Transverse colon (tissue), 4 donors: ENCODE measurements around the gene SNTG2. TPM values are rescaled to one million over a fixed set of nuclear protein-coding genes. Genes with fewer than 3 reads are reported as not detected.

Source experiments
- DNase-seq: peaks from one replicate; pipeline ENCODE4 v3.0.0-alpha.2; 2019
- H3K27ac ChIP-seq, 4 donors: fragments of 200-600 bp; sonication (generic); 2 replicates each; pipeline ENCODE4 v1.5.1; 2016 to 2018; ENCODE audit warnings: inconsistent platforms in 4 of 4
- H3K27me3 ChIP-seq: fragments of 200-600 bp; sonication (generic); 2 replicates; pipeline ENCODE4 v1.5.1; 2017; ENCODE audit warnings: inconsistent platforms
- H3K36me3 ChIP-seq, 4 donors: fragments of 200-600 bp; sonication (generic); 2 replicates each; pipeline ENCODE4 v1.5.1; 2017 to 2019; ENCODE audit warnings: inconsistent platforms in 4 of 4
- H3K4me1 ChIP-seq, 4 donors: fragments of 200-600 bp; sonication (generic); 2 replicates each; pipeline ENCODE4 v1.5.1; 2017 to 2020; ENCODE audit warnings: inconsistent platforms in 4 of 4
- H3K4me3 ChIP-seq, 4 donors: fragments of 200-600 bp; sonication (generic); 1 replicate in 1 of 4; 2 replicates in 3 of 4; pipeline versions ENCODE4 v1.5.1 to v1.6.1; 2017 to 2019; ENCODE audit warnings: inconsistent platforms in 4 of 4
- H3K9me3 ChIP-seq, 2 donors: fragments of 200-600 bp; sonication (generic); 2 replicates each; pipeline ENCODE4 v1.5.1; 2017 to 2019; ENCODE audit warnings: inconsistent platforms in 2 of 2
- CTCF ChIP-seq, 5 experiments: fragments of 200-600 bp in 3 of 5; fragments of 450-650 bp in 2 of 5; sonication (generic) in 3 of 5; IDR thresholded peaks; 1 replicate in 2 of 5; 2 replicates in 3 of 5; pipeline ENCODE4 v1.5.1; 2016 to 2017; ENCODE audit warnings: antibody characterized with exemption in 5 of 5, inconsistent platforms in 3 of 5, mild to moderate bottlenecking in 2 of 5, moderate library complexity in 1 of 5
- EP300 ChIP-seq: sonication (generic); formaldehyde crosslinking; IDR thresholded peaks from one replicate; pipeline ENCODE4 v1.6.1; 2017; ENCODE audit warnings: antibody characterized with exemption, low read depth
- POLR2A ChIP-seq: fragments of 450-650 bp; IDR thresholded peaks from one replicate; pipeline ENCODE4 v1.6.1; 2016; ENCODE audit warnings: antibody characterized with exemption, mild to moderate bottlenecking, moderate library complexity
- POLR2AphosphoS5 ChIP-seq, 3 donors: sonication (generic); formaldehyde crosslinking; IDR thresholded peaks; one replicate each; pipeline ENCODE4 v1.6.1; 2016; ENCODE audit warnings: antibody characterized with exemption in 3 of 3
- WGBS, 2 donors: methylation state at CpG; one replicate each; pipeline ENCODE4 v1.1.5; 2018; ENCODE audit warnings: low coverage in 1 of 2; 5-methylcytosine and 5-hydroxymethylcytosine counted together
- in situ Hi-C, 4 donors: fragments of 200-750 bp; cut with MboI; loops; one replicate each; pipeline versions ENCODE4 v1.15.0 to v1.15.1; 2017; ENCODE audit warnings: low sequenced_read_pairs in 3 of 4, low pct_ligation_motif_present in 1 of 4, low pct_unique_long_range_greater_than_20kb in 1 of 4
- intact Hi-C: fragments of 100-400 bp; cut with DNase I; formaldehyde crosslinking; loops from one replicate; pipeline ENCODE4 v1.15.1; 2023; ENCODE audit warnings: low total_unique reads
- total RNA-seq, 4 donors: library from RNA; depleted of rRNA; stranded (reverse); fragments of >200 nt; gene quantifications; one replicate each; pipeline ENCODE4 v1.1.0, GENCODE V29; 2016

Gene SNTG2
- total RNA-seq, 4 donors from 2014 or later = 0.55 to 4.9 (median 1.5) TPM

DNA sequence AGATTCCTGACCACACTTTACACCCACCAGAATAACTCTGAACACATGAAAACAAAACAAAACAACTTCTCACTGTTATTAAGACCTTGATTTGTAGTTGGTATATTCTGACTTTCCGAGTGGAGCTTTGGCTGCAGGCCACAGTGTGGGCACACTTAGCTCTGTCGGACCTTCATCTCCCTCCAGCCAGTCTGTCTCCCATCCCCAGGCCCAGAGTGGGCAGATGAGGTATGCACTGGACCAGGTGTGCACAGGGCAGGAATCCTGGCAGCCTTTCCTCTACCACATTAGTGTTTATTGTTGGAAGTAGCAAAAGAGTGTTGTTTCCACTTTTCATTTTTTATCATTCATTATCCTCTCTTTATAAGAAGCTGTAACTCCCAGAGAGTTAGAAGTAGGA lies 243.2 kb downstream of the SNTG2 start:
- peaks cover 11% of the 10 kb centered on the region in 2 donors for H3K9me3 ChIP-seq
- TF ChIP-seq EP300 (no peak), CTCF (IDR thresholded peaks at IDR 0.05) (no peak), POLR2AphosphoS5 (IDR thresholded peaks at IDR 0.05) (no peak), POLR2A (no peak)
- H3K4me1 ChIP-seq = no peaks in the 10 kb centered on the region
- intact Hi-C loops (no loop called here), in situ Hi-C loops (no loop called here)
- no peak for DNase-seq
- no peak overlapping the region for H3K27ac ChIP-seq
- no peaks in the 10 kb centered on the region for H3K27me3 ChIP-seq
- no peaks in the 10 kb centered on the region for H3K36me3 ChIP-seq
- no peak overlapping the region for H3K4me3 ChIP-seq
- WGBS, 2 donors = 57 to 71% methylated on average over 1 to 2 of the region's 2 CpGs

GRCh38 chr2:1203772-1204171 lies 253.1 kb downstream of the SNTG2 start:
- intact Hi-C loops = no loop called here
- Histone ChIP-seq H3K27me3 (no peaks in the 10 kb centered on the region), H3K36me3 (no peaks in the 10 kb centered on the region), H3K9me3 (no peaks in the 10 kb centered on the region), H3K4me1 (no peaks in the 10 kb centered on the region), H3K27ac (no peak overlapping the region), H3K4me3 (no peak overlapping the region)
- DNase-seq = no peak
- TF ChIP-seq CTCF (IDR thresholded peaks at IDR 0.05) = no peak
- no peak for TF ChIP-seq POLR2A
- TF ChIP-seq POLR2AphosphoS5 (IDR thresholded peaks at IDR 0.05) = no peak
- no peak for TF ChIP-seq EP300
- in situ Hi-C loops = no loop called here
- 75 to 82% methylated on average over 5 to 6 of the region's 6 CpGs for WGBS, 2 donors

- in situ Hi-C loops = no loop called here
- no peak for DNase-seq
- Histone ChIP-seq H3K4me1 (no peaks in the 10 kb centered on the region), H3K27ac (no peak overlapping the region), H3K36me3 (no peaks in the 10 kb centered on the region), H3K9me3 (no peaks in the 10 kb centered on the region), H3K4me3 (no peak overlapping the region), H3K27me3 (no peaks in the 10 kb centered on the region)
- intact Hi-C loops = no loop called here
- 75 to 86% methylated on average over 1 to 3 of the region's 3 CpGs for WGBS, 2 donors
- no peak for TF ChIP-seq POLR2A
- TF ChIP-seq POLR2AphosphoS5 (IDR thresholded peaks at IDR 0.05) = no peak
- TF ChIP-seq CTCF (IDR thresholded peaks at IDR 0.05) = no peak
These were observed 255.2 kb downstream of the SNTG2 start for GRCh38 chr2:1205853-1206252.

- Histone ChIP-seq H3K4me3 (no peak overlapping the region), H3K36me3 (no peaks in the 10 kb centered on the region), H3K4me1 (no peaks in the 10 kb centered on the region), H3K27ac (no peak overlapping the region), H3K9me3 (no peaks in the 10 kb centered on the region), H3K27me3 (no peaks in the 10 kb centered on the region)
- intact Hi-C loops (no loop called here), in situ Hi-C loops (no loop called here)
- WGBS, 2 donors = 83% methylated on average over 20 of the region's 20 CpGs; no CpG with 5 or more reads in 1 of the 2 donors
- TF ChIP-seq POLR2AphosphoS5 (IDR thresholded peaks at IDR 0.05) (no peak), EP300 (no peak), CTCF (IDR thresholded peaks at IDR 0.05) (no peak), POLR2A (no peak)
- no peak for DNase-seq
These were observed 257.4 kb downstream of the SNTG2 start for GRCh38 chr2:1207962-1208510.
